Hepatocyte (in vitro differentiated cells): Measurements from ENCODE around the gene TBC1D3B. TPM values are rescaled to one million over a fixed set of nuclear protein-coding genes. Genes with fewer than 3 reads are reported as not detected.

ENCODE experiments used
- DNase-seq: peaks from one replicate; pipeline ENCODE4 v3.0.0-alpha.2; 2016; ENCODE audit warnings: low spot score
- H2AFZ ChIP-seq: fragments of 200-600 bp; sonication (generic); 2 replicates; pipeline ENCODE4 v1.6.0; 2016; ENCODE audit warnings: antibody characterized with exemption, mild to moderate bottlenecking
- H3K27ac ChIP-seq: fragments of 200-600 bp; sonication (generic); 2 replicates; pipeline ENCODE4 v1.5.1; 2016; ENCODE audit warnings: mild to moderate bottlenecking
- H3K27me3 ChIP-seq: fragments of 200-600 bp; sonication (generic); 2 replicates; pipeline ENCODE4 v1.6.1; 2016
- H3K36me3 ChIP-seq: fragments of 200-600 bp; sonication (generic); replicated peaks from 2 replicates; pipeline ENCODE4 v1.5.1; 2016; ENCODE audit warnings: low read depth; ENCODE audit not compliant: insufficient read depth
- H3K4me1 ChIP-seq: fragments of 200-600 bp; sonication (generic); 2 replicates; pipeline ENCODE4 v1.5.1; 2016; ENCODE audit warnings: mild to moderate bottlenecking, moderate library complexity; ENCODE audit not compliant: insufficient read depth
- H3K4me2 ChIP-seq: fragments of 200-600 bp; sonication (generic); 2 replicates; pipeline ENCODE4 v1.6.0; 2016
- H3K4me3 ChIP-seq: fragments of 200-600 bp; sonication (generic); 2 replicates; pipeline ENCODE4 v1.5.1; 2016; ENCODE audit warnings: mild to moderate bottlenecking
- H3K79me2 ChIP-seq: fragments of 200-600 bp; sonication (generic); 2 replicates; pipeline ENCODE4 v1.6.0; 2017; ENCODE audit warnings: mild to moderate bottlenecking
- H3K9me2 ChIP-seq: fragments of 200-600 bp; sonication (generic); replicated peaks from 2 replicates; pipeline ENCODE4 v1.6.0; 2017; ENCODE audit warnings: mild to moderate bottlenecking; ENCODE audit not compliant: insufficient read depth
- H3K9me3 ChIP-seq: fragments of 200-600 bp; sonication (generic); 2 replicates; pipeline ENCODE4 v1.5.1; 2016; ENCODE audit warnings: low read depth, mild to moderate bottlenecking
- H4K20me1 ChIP-seq: fragments of 200-600 bp; sonication (generic); 2 replicates; pipeline ENCODE4 v1.6.0; 2016; ENCODE audit warnings: mild to moderate bottlenecking; ENCODE audit not compliant: insufficient read depth, poor library complexity, severe bottlenecking
- CTCF ChIP-seq: fragments of 200-600 bp; sonication (generic); IDR thresholded peaks from 2 replicates; pipeline ENCODE4 v1.5.1; 2016; ENCODE audit warnings: antibody characterized with exemption, mild to moderate bottlenecking; ENCODE audit not compliant: poor library complexity
- EZH2 ChIP-seq: fragments of 200-600 bp; sonication (generic); IDR thresholded peaks from 2 replicates; pipeline ENCODE4 v1.6.1; 2016; ENCODE audit warnings: antibody characterized with exemption, mild to moderate bottlenecking, borderline replicate concordance
- EZH2phosphoT487 ChIP-seq: fragments of 200-600 bp; sonication (generic); IDR thresholded peaks from one replicate; pipeline ENCODE4 v1.6.1; 2018; ENCODE audit warnings: antibody characterized with exemption, mild to moderate bottlenecking, low read depth, moderate library complexity; ENCODE audit not compliant: unreplicated experiment, severe bottlenecking
- WGBS: methylation state at CpG from one replicate; pipeline ENCODE4 v1.1.6; 2016; ENCODE audit warnings: low lambda C conversion rate; ENCODE audit errors: missing lambda C conversion rate; 5-methylcytosine and 5-hydroxymethylcytosine counted together
- polyA plus RNA-seq: library from polyadenylated mRNA; unstranded; fragments of >200 nt; fragmentation: Nextera tagmentation; extraction: Ambion mirVana; gene quantifications from 2 replicates; pipeline ENCODE4 v1.2.1, GENCODE V29; 2016
- total RNA-seq: library from RNA; depleted of rRNA; stranded (reverse); fragments of >200 nt; gene quantifications from 2 replicates; pipeline ENCODE4 v1.2.3, GENCODE V29; 2014

The TBC1D3B gene
- total and polyA plus RNA-seq, 2 experiments from 2014 or later, result 4.7 TPM; not detected in 1

- DNase-seq, result no peak
- Histone ChIP-seq H3K4me3 (no peak overlapping the region), H2AFZ (no peak overlapping the region), H3K79me2 (no peaks in the 10 kb centered on the region), H3K4me1 (peaks cover 3% of the 10 kb centered on the region), H3K9me2 (no peaks in the 10 kb centered on the region), H3K36me3 (no peaks in the 10 kb centered on the region), H3K27ac (peak overlapping the region; percentile 50), H3K9me3 (no peaks in the 10 kb centered on the region), H4K20me1 (no peaks in the 10 kb centered on the region), H3K4me2 (no peak overlapping the region), H3K27me3 (no peaks in the 10 kb centered on the region)
- no peak for TF ChIP-seq CTCF
- TF ChIP-seq EZH2, result no peak
- no peak for TF ChIP-seq EZH2phosphoT487
- WGBS, result 83% methylated on average over 6 of the region's 6 CpGs
Observed at GRCh38 chr17:36127911-36128310, 48.5 kb downstream of the TBC1D3B start.

GRCh38 chr17:36127199-36127893 is 49.1 kb downstream of the TBC1D3B start:
- Histone ChIP-seq H3K27ac (no peak overlapping the region), H3K27me3 (no peaks in the 10 kb centered on the region), H3K79me2 (no peaks in the 10 kb centered on the region), H3K4me1 (peaks cover 3% of the 10 kb centered on the region), H4K20me1 (no peaks in the 10 kb centered on the region), H3K36me3 (no peaks in the 10 kb centered on the region), H3K9me3 (no peaks in the 10 kb centered on the region), H3K4me2 (no peak overlapping the region), H2AFZ (no peak overlapping the region), H3K4me3 (no peak overlapping the region), H3K9me2 (no peaks in the 10 kb centered on the region)
- WGBS, result 85% methylated on average over 7 of the region's 7 CpGs
- no peak for DNase-seq
- TF ChIP-seq CTCF, result no peak
- no peak for TF ChIP-seq EZH2
- TF ChIP-seq EZH2phosphoT487, result no peak

- 72% methylated on average over 9 of the region's 9 CpGs for WGBS
- peak; percentile 42 for TF ChIP-seq CTCF
- no peak for TF ChIP-seq EZH2phosphoT487
- TF ChIP-seq EZH2, result no peak
Observed at GRCh38 chr17:36124879-36125824, 51.3 kb downstream of the TBC1D3B start.

More at GRCh38 chr17:36124879-36125824, 51.3 kb downstream of the TBC1D3B start:
- Histone ChIP-seq H3K4me1 (peaks cover 3% of the 10 kb centered on the region), H3K4me3 (no peak overlapping the region), H3K27ac (no peak overlapping the region), H3K27me3 (no peaks in the 10 kb centered on the region), H3K9me3 (no peaks in the 10 kb centered on the region), H3K4me2 (no peak overlapping the region), H3K79me2 (no peaks in the 10 kb centered on the region), H4K20me1 (no peaks in the 10 kb centered on the region), H3K9me2 (no peaks in the 10 kb centered on the region), H3K36me3 (no peaks in the 10 kb centered on the region), H2AFZ (no peak overlapping the region)
- peak; percentile 65 for DNase-seq
